GM06990 (cell line): ENCODE results near the gene ART5.

Experiments used
- DNase-seq: peaks from one replicate; pipeline ENCODE4 v3.0.0-alpha.2; 2011; ENCODE audit not compliant: insufficient read length; ENCODE audit errors: extremely low read depth
- H3K27me3 ChIP-seq: replicated peaks from 2 replicates; pipeline ENCODE4 v1.6.0; 2011; ENCODE audit warnings: low read length; ENCODE audit not compliant: control insufficient read depth, insufficient read depth
- H3K36me3 ChIP-seq: 2 replicates; pipeline ENCODE4 v1.5.1; 2011; ENCODE audit warnings: low read length; ENCODE audit not compliant: control insufficient read depth, insufficient read depth
- H3K4me3 ChIP-seq: replicated peaks from 2 replicates; pipeline ENCODE4 v1.5.1; 2011; ENCODE audit warnings: low read depth, mild to moderate bottlenecking, control low read depth, low read length
- TF ChIP-seq, protein P1 (sequence below): IDR thresholded peaks from 2 replicates; pipeline ENCODE4 v1.5.1; 2011; ENCODE audit warnings: low read length, control low read depth, mild to moderate bottlenecking, inconsistent platforms; ENCODE audit not compliant: insufficient read depth, poor library complexity, severe bottlenecking

Gene ART5

DNA sequence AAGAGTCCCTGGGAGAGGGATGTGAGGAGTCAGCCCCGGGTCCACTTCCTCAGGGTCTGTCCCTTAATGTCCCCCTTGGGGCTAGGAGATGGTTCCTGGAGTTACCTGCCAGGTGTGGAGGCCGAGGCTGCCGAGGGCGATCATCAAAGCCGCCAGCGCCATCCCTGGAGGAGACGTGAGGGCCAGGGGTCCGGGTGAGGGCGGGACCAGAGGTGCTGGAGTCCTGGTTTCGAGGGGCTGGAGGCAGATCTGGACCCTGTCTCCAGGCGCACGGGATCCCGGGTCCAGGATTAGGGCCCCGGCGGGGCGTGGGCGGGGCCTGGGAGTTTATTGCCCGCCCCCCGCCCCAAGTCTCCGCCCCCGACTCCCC lies at the start of gene ART5:
Gene ART5 (minus strand): TSS at position 292 of the 370 bp plus-strand sequence. CDS start 130 bp downstream, at position 162.
- H3K27me3 ChIP-seq, result no peaks in the 10 kb centered on the region
- no peaks in the 10 kb centered on the region for H3K36me3 ChIP-seq
- no peak for DNase-seq
- TF ChIP-seq, protein P1, sequence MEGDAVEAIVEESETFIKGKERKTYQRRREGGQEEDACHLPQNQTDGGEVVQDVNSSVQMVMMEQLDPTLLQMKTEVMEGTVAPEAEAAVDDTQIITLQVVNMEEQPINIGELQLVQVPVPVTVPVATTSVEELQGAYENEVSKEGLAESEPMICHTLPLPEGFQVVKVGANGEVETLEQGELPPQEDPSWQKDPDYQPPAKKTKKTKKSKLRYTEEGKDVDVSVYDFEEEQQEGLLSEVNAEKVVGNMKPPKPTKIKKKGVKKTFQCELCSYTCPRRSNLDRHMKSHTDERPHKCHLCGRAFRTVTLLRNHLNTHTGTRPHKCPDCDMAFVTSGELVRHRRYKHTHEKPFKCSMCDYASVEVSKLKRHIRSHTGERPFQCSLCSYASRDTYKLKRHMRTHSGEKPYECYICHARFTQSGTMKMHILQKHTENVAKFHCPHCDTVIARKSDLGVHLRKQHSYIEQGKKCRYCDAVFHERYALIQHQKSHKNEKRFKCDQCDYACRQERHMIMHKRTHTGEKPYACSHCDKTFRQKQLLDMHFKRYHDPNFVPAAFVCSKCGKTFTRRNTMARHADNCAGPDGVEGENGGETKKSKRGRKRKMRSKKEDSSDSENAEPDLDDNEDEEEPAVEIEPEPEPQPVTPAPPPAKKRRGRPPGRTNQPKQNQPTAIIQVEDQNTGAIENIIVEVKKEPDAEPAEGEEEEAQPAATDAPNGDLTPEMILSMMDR, result no peak
- no peak within 1 kb of the TSS; the same call in 1 of the 2 replicates for H3K4me3 ChIP-seq

- TF ChIP-seq, protein P1, result no peak
- no peaks in the 10 kb centered on the region for H3K27me3 ChIP-seq
- DNase-seq, result no peak
- H3K36me3 ChIP-seq, result peaks cover 21% of the 10 kb centered on the region
- no peak overlapping the region for H3K4me3 ChIP-seq
Observed at GRCh38 chr11:3686751-3687150, 45.0 kb upstream of the ART5 start.

DNA sequence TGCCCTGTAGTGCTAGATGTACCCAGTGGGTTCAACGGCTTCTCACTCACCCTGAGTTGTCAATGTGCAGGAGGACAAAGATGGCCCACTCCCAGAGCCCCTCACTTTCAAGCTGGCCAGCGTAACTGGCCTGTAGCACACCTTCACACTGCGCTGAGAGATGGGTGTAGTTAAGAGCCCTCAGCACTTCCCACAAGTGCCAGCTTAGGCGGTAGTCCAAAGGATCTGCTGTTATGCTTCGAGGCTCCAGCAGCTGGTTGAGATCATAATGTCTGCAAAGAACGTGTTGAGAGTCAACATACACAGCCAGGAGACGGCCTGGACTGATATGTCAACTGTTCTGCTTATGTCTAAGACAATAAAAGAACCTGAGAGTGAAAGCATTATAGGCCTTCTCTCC lies 44.1 kb upstream of the ART5 start:
- Histone ChIP-seq H3K36me3 (peaks cover 22% of the 10 kb centered on the region), H3K4me3 (no peak overlapping the region), H3K27me3 (no peaks in the 10 kb centered on the region)
- DNase-seq, result no peak
- TF ChIP-seq, protein P1, result no peak

DNA sequence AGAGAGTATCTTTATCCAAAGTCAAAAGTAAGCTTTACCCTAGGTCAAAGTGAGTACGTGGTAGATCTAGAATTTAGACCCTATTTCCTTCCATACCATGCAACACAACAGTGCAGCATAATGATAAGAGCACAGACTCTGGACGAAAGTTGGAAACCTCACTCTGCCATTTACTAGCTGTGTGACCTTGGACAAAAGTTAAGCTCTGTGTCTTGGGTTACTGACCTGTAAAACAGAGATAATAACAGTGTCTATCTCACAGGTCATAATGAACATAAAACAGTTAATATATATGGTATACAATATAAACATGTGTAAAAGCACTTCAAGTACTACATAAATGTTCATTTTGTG lies 43.0 kb upstream of the ART5 start:
- H3K4me3 ChIP-seq, result no peak overlapping the region
- peaks cover 24% of the 10 kb centered on the region for H3K36me3 ChIP-seq
- no peaks in the 10 kb centered on the region for H3K27me3 ChIP-seq
- TF ChIP-seq, protein P1, result no peak
- no peak for DNase-seq

DNA sequence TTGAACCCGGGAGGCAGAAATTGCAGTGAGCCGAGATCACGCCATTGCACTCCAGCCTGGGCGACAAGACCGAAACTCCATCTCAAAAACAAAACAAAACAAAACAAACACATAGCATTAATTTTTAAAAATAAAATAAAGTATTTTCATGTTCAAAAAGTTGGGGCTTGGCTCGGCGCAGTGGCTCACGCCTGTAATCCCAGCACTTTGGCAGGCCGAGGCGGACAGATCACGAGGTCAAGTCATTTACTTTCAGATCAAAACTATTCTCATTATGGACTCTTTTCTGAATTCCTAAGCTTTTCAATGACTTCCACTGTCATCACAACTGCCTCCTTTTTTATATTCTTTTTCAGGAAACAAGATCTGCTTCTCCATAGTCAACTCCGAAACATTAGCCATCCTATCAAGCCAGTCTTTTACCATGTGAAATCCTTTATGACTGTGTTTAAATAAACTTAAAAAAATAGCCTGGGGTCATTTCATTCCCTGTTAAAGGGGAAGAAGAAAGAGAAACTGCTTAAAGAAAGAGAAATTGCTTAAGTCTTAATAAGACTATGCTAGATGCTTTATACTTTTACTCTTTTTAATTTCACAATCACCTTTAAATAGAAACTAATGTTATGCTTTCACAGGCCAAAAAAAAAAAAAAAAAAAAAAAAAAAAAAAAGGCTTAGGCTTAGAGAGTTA lies 42.5 kb upstream of the ART5 start:
- TF ChIP-seq, protein P1, result no peak
- Histone ChIP-seq H3K4me3 (no peak overlapping the region), H3K27me3 (no peaks in the 10 kb centered on the region), H3K36me3 (peaks cover 24% of the 10 kb centered on the region)
- DNase-seq, result no peak

DNA sequence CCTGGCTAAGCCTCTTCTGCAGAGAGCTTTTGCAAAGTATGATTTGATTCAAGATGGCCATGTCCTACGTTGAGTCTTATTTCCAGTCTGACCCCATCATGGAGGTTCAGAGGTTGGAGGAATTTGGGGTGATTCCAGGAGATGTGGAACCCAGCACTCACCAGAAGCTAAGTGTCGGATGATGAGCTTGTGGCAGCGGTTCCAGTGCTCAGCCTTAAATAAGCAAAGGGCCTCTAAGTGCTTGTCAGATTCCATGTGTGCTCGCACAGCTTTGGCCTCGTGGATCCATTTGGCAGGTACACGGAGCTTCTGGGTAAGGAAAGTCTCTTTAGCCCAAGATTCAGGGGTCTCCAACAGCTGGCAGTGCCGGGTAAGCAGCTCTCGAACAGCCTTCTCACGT lies 41.2 kb upstream of the ART5 start:
- Histone ChIP-seq H3K27me3 (no peaks in the 10 kb centered on the region), H3K36me3 (peaks cover 31% of the 10 kb centered on the region)

More for the DNA sequence above, 41.2 kb upstream of the ART5 start:
- no peak overlapping the region for H3K4me3 ChIP-seq
- TF ChIP-seq, protein P1, result no peak
- DNase-seq, result no peak
